Uterus (tissue), 4 donors: ENCODE data around the gene UBE2O. TPM values are rescaled to one million over a fixed set of nuclear protein-coding genes. Genes with fewer than 3 reads are reported as not detected.

ENCODE experiments used
- DNase-seq, 2 donors: peaks; one replicate each; pipeline ENCODE4 v3.0.0-alpha.2; 2019 to 2020
- H3K27ac ChIP-seq, 2 donors: fragments of 200-600 bp; sonication (generic); 1 replicate in 1 of 2; 2 replicates in 1 of 2; pipeline ENCODE4 v1.5.1; 2016 to 2018
- H3K27me3 ChIP-seq, 2 donors: fragments of 200-600 bp; sonication (generic); one replicate each; pipeline ENCODE4 v1.5.1; 2018 to 2019; ENCODE audit warnings: control low read depth in 1 of 2
- H3K36me3 ChIP-seq, 2 donors: fragments of 200-600 bp; sonication (generic); one replicate each; pipeline ENCODE4 v1.5.1; 2019; ENCODE audit warnings: control low read depth in 1 of 2
- H3K4me1 ChIP-seq, 2 donors: fragments of 200-600 bp; sonication (generic); one replicate each; pipeline ENCODE4 v1.5.1; 2018 to 2019; ENCODE audit warnings: control low read depth in 1 of 2
- H3K4me3 ChIP-seq, 2 donors: fragments of 200-600 bp; sonication (generic); 1 replicate in 1 of 2; 2 replicates in 1 of 2; pipeline ENCODE4 v1.5.1; 2018 to 2019; ENCODE audit warnings: mild to moderate bottlenecking in 1 of 2
- H3K9me3 ChIP-seq, 2 donors: fragments of 200-600 bp; sonication (generic); one replicate each; pipeline ENCODE4 v1.5.1; 2019; ENCODE audit warnings: control low read depth in 1 of 2
- CTCF ChIP-seq, 4 experiments: fragments of 200-600 bp in 2 of 4; fragments of 450-650 bp in 2 of 4; sonication (generic) in 2 of 4; IDR thresholded peaks; one replicate each; pipeline ENCODE4 v1.5.1; 2016 to 2019; ENCODE audit warnings: antibody characterized with exemption in 4 of 4, mild to moderate bottlenecking in 2 of 4, moderate library complexity in 1 of 4
- POLR2A ChIP-seq, 2 donors: fragments of 450-650 bp; IDR thresholded peaks; one replicate each; pipeline ENCODE4 v1.6.1; 2016; ENCODE audit warnings: antibody characterized with exemption in 2 of 2, mild to moderate bottlenecking in 1 of 2, moderate library complexity in 1 of 2
- intact Hi-C: fragments of 100-400 bp; cut with DNase I; formaldehyde crosslinking; loops from one replicate; pipeline ENCODE4 v1.15.1; 2023; ENCODE audit warnings: low total_unique reads
- total RNA-seq, 4 donors: library from RNA; depleted of rRNA in 3 of 4; stranded (reverse); fragments of >200 nt in 3 of 4; gene quantifications; one replicate each; pipeline versions ENCODE4 v1.1.0 to v1.2.4, GENCODE V29; 2014 to 2023
- donor health status: DM: yes; HTN: yes; CAD: no.

UBE2O gene
- total RNA-seq, 4 donors from 2014 or later: 5.0 to 31.5 (median 17.9) TPM

GRCh38 chr17:76402711-76403110 is 50.2 kb downstream of the UBE2O start:
- no peaks in the 10 kb centered on the region for H3K27me3 ChIP-seq
- no peak overlapping the region for H3K27ac ChIP-seq
- intact Hi-C loops: no loop called here
- H3K4me3 ChIP-seq: no peak overlapping the region
- TF ChIP-seq POLR2A (IDR thresholded peaks at IDR 0.05) (no peak), CTCF (IDR thresholded peaks at IDR 0.05) (no peak)
- H3K36me3 ChIP-seq: no peaks in the 10 kb centered on the region
- H3K9me3 ChIP-seq: no peaks in the 10 kb centered on the region
- DNase-seq: no peak
- H3K4me1 ChIP-seq: no peaks in the 10 kb centered on the region

GRCh38 chr17:76399175-76400172 is 53.5 kb downstream of the UBE2O start:
- Histone ChIP-seq H3K9me3 (no peaks in the 10 kb centered on the region), H3K27me3 (no peaks in the 10 kb centered on the region), H3K4me1 (no peaks in the 10 kb centered on the region), H3K36me3 (no peaks in the 10 kb centered on the region), H3K4me3 (no peak overlapping the region), H3K27ac (no peak overlapping the region)
- intact Hi-C loops: loop anchor here (5.0 kb wide), 1 partner anchor 97 kb away; no protein-coding TSS in a partner anchor
- DNase-seq: no peak
- TF ChIP-seq CTCF (IDR thresholded peaks at IDR 0.05): no peak
- TF ChIP-seq POLR2A (IDR thresholded peaks at IDR 0.05): no peak

DNA sequence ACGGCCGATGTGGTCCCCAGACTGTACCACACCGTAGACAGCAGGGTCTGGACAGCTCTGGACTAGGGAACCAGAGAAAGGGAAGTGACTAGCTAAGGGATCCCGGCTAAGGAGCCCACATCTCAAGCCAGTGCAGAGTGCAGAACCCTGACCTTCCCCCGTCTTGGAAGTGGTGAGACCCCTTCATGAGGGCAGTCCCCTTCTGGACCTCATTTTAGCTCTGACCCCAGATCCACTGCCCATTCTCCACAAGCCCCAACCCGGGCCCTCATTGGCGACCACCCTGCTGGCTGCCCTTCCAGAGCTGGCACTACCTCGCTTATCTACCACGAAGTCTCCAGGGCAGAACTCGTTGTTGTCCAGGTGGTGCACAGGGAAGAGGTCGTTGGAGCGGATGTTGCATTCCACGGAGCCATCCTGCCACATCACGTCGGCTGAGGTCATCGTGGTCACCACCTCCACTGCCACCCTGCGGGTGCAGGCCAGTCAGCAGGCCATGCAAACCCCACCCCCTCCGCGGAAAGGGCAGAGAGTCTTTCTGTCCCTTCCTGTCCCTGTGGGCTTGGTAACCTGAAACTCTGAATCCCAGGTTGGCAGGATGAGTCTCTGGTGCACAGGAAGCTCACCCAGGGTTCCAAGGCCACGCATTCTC is 54.3 kb downstream of the UBE2O start:
- DNase-seq: no peak
- H3K36me3 ChIP-seq: no peaks in the 10 kb centered on the region

GRCh38 chr17:76397687-76398522 is 55.0 kb downstream of the UBE2O start:
- Histone ChIP-seq H3K36me3 (no peaks in the 10 kb centered on the region), H3K4me3 (no peak overlapping the region), H3K9me3 (no peaks in the 10 kb centered on the region), H3K27me3 (no peaks in the 10 kb centered on the region), H3K4me1 (no peaks in the 10 kb centered on the region), H3K27ac (no peak overlapping the region)
- intact Hi-C loops: loop anchor here (5.0 kb wide), 1 partner anchor 96 kb away; no protein-coding TSS in a partner anchor
- peak; percentile 95 to 97 (median 96) for TF ChIP-seq CTCF (IDR thresholded peaks at IDR 0.05)
- no peak for TF ChIP-seq POLR2A (IDR thresholded peaks at IDR 0.05)
- DNase-seq: peak; percentile 86 to 87

More for the DNA sequence above, 54.3 kb downstream of the UBE2O start:
- H3K4me1 ChIP-seq: no peaks in the 10 kb centered on the region
- intact Hi-C loops: loop anchor here (5.0 kb wide), 1 partner anchor 96 kb away; no protein-coding TSS in a partner anchor
- H3K9me3 ChIP-seq: no peaks in the 10 kb centered on the region
- no peak for TF ChIP-seq CTCF (IDR thresholded peaks at IDR 0.05)
- TF ChIP-seq POLR2A (IDR thresholded peaks at IDR 0.05): no peak
- H3K4me3 ChIP-seq: no peak overlapping the region
- no peak overlapping the region for H3K27ac ChIP-seq
- H3K27me3 ChIP-seq: no peaks in the 10 kb centered on the region
